OCI-LY1 (cell line): ENCODE results near the gene PTS.

Source experiments
- H2AFZ ChIP-seq: fragments of 200-600 bp; sonication (generic), shearing (Covaris generic); 2 replicates; pipeline ENCODE4 v1.6.0; 2014; ENCODE audit warnings: antibody characterized with exemption, mild to moderate bottlenecking, low read length
- H3F3A ChIP-seq: fragments of 200-600 bp; sonication (generic), shearing (Covaris generic); 2 replicates; pipeline ENCODE4 v1.6.0; 2014; ENCODE audit warnings: mild to moderate bottlenecking, antibody characterized with exemption, low read length, moderate library complexity; ENCODE audit not compliant: insufficient read depth
- H3K27ac ChIP-seq: fragments of 200-600 bp; sonication (generic); 2 replicates; pipeline ENCODE4 v1.5.1; 2014; ENCODE audit warnings: low read length, mixed run types, mild to moderate bottlenecking, low read depth; ENCODE audit not compliant: poor library complexity, severe bottlenecking
- H3K27me3 ChIP-seq: fragments of 200-600 bp; sonication (generic); 2 replicates; pipeline ENCODE4 v1.6.0; 2014; ENCODE audit warnings: antibody characterized with exemption, mild to moderate bottlenecking, low read length, moderate library complexity; ENCODE audit not compliant: insufficient read depth
- H3K36me3 ChIP-seq: fragments of 200-600 bp; sonication (generic); 2 replicates; pipeline ENCODE4 v1.6.1; 2014; ENCODE audit warnings: mild to moderate bottlenecking, antibody characterized with exemption, low read length, moderate library complexity, mixed read lengths; ENCODE audit not compliant: insufficient read depth
- H3K4me1 ChIP-seq: fragments of 200-600 bp; sonication (generic); 2 replicates; pipeline ENCODE4 v1.5.1; 2014; ENCODE audit warnings: mild to moderate bottlenecking, low read length, moderate library complexity; ENCODE audit not compliant: insufficient read depth, severe bottlenecking
- H3K4me2 ChIP-seq: fragments of 200-600 bp; sonication (generic), shearing (Covaris generic); 2 replicates; pipeline ENCODE4 v1.6.1; 2014; ENCODE audit warnings: low read length
- H3K4me3 ChIP-seq: fragments of 200-600 bp; sonication (generic); 2 replicates; pipeline ENCODE4 v1.5.1; 2014; ENCODE audit warnings: low read length, low read depth, mild to moderate bottlenecking, mixed read lengths; ENCODE audit not compliant: poor library complexity, severe bottlenecking
- H3K79me2 ChIP-seq: fragments of 200-600 bp; shearing (Covaris generic); 2 replicates; pipeline ENCODE4 v1.6.1; 2016; ENCODE audit warnings: mixed run types, low read length, mixed read lengths; ENCODE audit not compliant: insufficient read depth
- H3K9ac ChIP-seq: fragments of 200-600 bp; sonication (generic), shearing (Covaris generic); 2 replicates; pipeline ENCODE4 v1.6.1; 2014; ENCODE audit warnings: mild to moderate bottlenecking, low read length, mixed read lengths
- H3K9me2 ChIP-seq: fragments of 200-600 bp; sonication (generic), shearing (Covaris generic); 2 replicates; pipeline ENCODE4 v1.6.1; 2014; ENCODE audit warnings: low read depth, mild to moderate bottlenecking, low read length, mixed read lengths
- H3K9me3 ChIP-seq: fragments of 200-600 bp; shearing (Covaris generic); 2 replicates; pipeline ENCODE4 v1.6.1; 2014; ENCODE audit warnings: low read length, mixed read lengths
- H4K20me1 ChIP-seq: fragments of 200-600 bp; sonication (generic), shearing (Covaris generic); 2 replicates; pipeline ENCODE4 v1.6.0; 2016; ENCODE audit warnings: mild to moderate bottlenecking, low read length; ENCODE audit not compliant: insufficient read depth
- CTCF ChIP-seq: fragments of 200-600 bp; sonication (generic), shearing (Covaris generic); IDR thresholded peaks from 2 replicates; pipeline ENCODE4 v1.5.1; 2017; ENCODE audit warnings: mild to moderate bottlenecking, antibody characterized with exemption, low read length, moderate library complexity, mixed read lengths
- EZH2 ChIP-seq: fragments of 200-600 bp; sonication (generic), shearing (Covaris generic); IDR thresholded peaks from 2 replicates; pipeline ENCODE4 v1.8.0; 2017; ENCODE audit warnings: borderline replicate concordance, mixed run types, mild to moderate bottlenecking, antibody characterized with exemption, low read length, moderate library complexity, mixed read lengths

The PTS gene

GRCh38 chr11:112269139-112269538 is 42.9 kb downstream of the PTS start:
- Histone ChIP-seq H3K79me2 (no peaks in the 10 kb centered on the region), H3K36me3 (no peaks in the 10 kb centered on the region), H3K27ac (no peak overlapping the region), H3K9me2 (no peaks in the 10 kb centered on the region), H3K4me1 (peaks cover 7% of the 10 kb centered on the region), H2AFZ (no peak overlapping the region), H4K20me1 (no peaks in the 10 kb centered on the region), H3K4me3 (no peak overlapping the region), H3K9ac (no peak overlapping the region), H3K27me3 (no peaks in the 10 kb centered on the region), H3K9me3 (no peaks in the 10 kb centered on the region), H3F3A (no peaks in the 10 kb centered on the region), H3K4me2 (no peak overlapping the region)
- TF ChIP-seq CTCF = no peak
- no peak for TF ChIP-seq EZH2

- H3K9me3 ChIP-seq = no peaks in the 10 kb centered on the region
- H3K27me3 ChIP-seq = no peaks in the 10 kb centered on the region
- TF ChIP-seq EZH2 = no peak
- TF ChIP-seq CTCF = no peak
- H3K36me3 ChIP-seq = no peaks in the 10 kb centered on the region
- H3K4me1 ChIP-seq = peaks cover 7% of the 10 kb centered on the region
- H3K9ac ChIP-seq = no peak overlapping the region
- no peaks in the 10 kb centered on the region for H3F3A ChIP-seq
- no peak overlapping the region; the same call in 1 of the 2 replicates for H3K4me2 ChIP-seq
- no peaks in the 10 kb centered on the region for H3K9me2 ChIP-seq
- H3K4me3 ChIP-seq = no peak overlapping the region
- H3K79me2 ChIP-seq = no peaks in the 10 kb centered on the region
- no peak overlapping the region for H3K27ac ChIP-seq
- no peaks in the 10 kb centered on the region for H4K20me1 ChIP-seq
- H2AFZ ChIP-seq = peak overlapping the region; percentile 18; the same call in 1 of the 2 replicates
These were observed 44.4 kb downstream of the PTS start for GRCh38 chr11:112270551-112271180.

GRCh38 chr11:112271242-112271641 is 45.0 kb downstream of the PTS start:
- H3F3A ChIP-seq = no peaks in the 10 kb centered on the region
- H3K4me3 ChIP-seq = no peak overlapping the region
- TF ChIP-seq CTCF = no peak
- no peak for TF ChIP-seq EZH2
- H2AFZ ChIP-seq = peak overlapping the region; percentile 18; the same call in 1 of the 2 replicates
- H4K20me1 ChIP-seq = no peaks in the 10 kb centered on the region
- H3K27ac ChIP-seq = no peak overlapping the region
- H3K27me3 ChIP-seq = no peaks in the 10 kb centered on the region
- no peaks in the 10 kb centered on the region for H3K79me2 ChIP-seq
- no peak overlapping the region for H3K9ac ChIP-seq
- no peak overlapping the region; the same call in 1 of the 2 replicates for H3K4me2 ChIP-seq
- H3K9me3 ChIP-seq = no peaks in the 10 kb centered on the region
- H3K9me2 ChIP-seq = no peaks in the 10 kb centered on the region
- no peaks in the 10 kb centered on the region for H3K36me3 ChIP-seq
- H3K4me1 ChIP-seq = peaks cover 7% of the 10 kb centered on the region
